GM21576 (cell line): ENCODE data around the gene TXNRD1.
"Not testable (repeated sequence)": the region's sequence is repeated elsewhere in the genome, so short reads cannot be mapped to it uniquely, and the experiment has no call there.

ENCODE experiments used
- ATAC-seq: cut with Tn5 transposase; IDR thresholded peaks from one replicate; pipeline ENCODE4 v1.9.1; 2021; ENCODE audit warnings: mild to moderate bottlenecking, moderate library complexity; ENCODE audit not compliant: unreplicated experiment

TXNRD1 gene

DNA sequence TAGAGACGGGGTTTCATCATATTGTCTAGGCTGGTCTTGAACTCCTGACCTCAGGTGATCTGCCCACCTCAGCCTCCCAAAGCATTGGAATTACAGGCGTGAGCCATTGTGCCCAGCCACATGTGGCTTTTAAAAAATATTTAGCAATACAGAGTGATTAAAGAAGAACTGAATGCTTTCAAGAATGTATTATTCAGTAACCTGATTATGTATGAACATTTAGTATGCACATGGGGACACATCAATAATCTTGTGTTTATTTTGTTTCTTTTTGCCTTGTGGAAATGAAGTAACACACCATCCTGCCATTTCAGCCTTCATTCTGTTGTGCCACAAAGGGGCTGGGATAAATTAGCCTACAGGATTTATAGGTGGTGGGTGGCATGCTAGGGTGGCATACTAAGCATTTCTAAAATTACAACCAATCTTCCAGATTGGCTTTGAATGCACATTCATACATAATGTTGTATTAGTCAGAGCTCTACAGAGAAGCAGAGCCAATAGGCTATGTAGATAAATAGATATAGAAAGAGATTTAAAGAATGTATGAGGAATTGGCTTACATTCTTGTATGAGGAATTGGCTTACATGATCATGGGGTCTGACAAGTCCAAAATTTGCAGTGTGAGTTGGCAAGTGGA, 25.5 kb upstream of the TXNRD1 start:
- no peak for ATAC-seq

DNA sequence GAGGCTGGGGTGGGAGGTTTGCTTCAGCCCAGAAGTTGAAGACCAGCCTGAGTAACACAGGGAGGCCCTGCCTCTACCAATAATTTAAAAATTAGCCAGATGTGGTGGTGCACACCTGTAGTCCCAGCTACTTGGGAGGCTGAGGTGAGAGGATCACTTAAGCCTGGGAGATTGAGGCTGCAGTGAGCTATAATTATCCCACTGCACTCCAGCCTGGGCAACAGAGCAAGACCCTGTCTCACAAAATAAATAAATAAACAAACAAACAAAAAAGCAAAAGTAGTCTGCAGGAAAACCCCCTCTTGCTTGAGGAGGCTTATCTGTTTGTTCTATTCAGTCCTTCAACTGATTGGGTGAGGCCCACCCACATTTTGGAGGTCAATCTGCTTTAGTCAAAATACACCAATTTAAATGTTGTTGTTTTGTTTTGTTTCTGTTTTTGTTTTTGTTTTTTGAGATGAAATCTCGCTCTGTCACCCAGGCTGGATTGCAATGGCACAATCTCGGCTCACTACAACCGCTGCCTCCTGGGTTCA, 24.9 kb upstream of the TXNRD1 start:
- ATAC-seq: no peak

DNA sequence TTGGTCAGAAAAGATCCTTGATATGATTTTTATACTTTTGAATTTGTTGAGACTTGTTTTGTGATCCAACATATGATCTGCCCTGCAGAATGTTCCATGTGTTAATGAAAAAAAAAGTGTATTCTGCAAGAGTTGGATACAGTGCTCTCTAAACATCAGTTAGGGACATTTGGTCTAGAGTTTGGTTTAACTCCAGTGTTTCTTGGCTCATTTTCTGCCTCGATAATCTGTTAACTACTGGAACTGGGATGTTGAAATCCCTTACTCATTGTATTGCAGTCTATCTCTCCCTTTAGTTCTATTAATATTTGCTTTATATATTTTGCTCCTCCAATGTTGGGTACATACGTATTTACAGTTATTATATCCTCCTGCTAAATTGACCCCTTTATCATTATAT, 18.3 kb upstream of the TXNRD1 start:
- no peak for ATAC-seq

GRCh38 chr12:104199964-104200363, 15.6 kb upstream of the TXNRD1 start:
- ATAC-seq: no peak

DNA sequence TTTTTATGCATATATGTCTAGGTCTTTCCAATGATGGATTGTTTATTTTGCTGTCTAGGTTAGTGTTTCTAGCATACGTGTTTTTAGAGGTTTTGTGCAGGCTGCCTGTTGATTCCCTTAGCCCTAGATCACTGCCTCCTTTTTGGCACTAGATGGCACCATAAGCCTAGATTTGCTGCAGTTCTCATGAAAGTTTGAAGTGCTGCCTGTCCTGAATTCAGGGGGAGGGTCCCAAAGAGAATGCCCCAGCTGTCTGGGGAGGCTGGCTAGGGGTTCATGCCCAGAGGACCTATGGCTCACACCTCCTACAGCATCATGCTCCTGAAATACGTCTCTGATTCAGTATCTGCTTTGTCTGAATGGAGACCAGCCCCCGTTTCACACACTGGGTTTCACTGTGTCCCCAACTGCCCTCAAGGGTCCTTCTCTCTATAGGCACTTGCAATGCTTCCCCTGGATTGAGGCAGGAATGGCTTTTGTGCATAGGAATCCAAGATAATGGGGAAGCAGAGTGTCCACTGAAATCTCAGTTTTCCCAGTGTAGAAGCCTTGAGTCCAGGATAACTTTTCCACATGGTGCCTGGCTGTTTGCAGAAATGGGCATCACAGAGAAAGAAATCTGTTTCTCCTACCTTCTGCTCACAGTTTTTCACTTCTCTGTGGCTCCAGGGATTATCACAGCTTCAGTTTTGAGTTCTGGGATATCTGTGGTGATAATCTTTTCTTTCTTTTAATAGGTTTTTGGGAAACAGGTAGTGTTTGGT, 14.2 kb upstream of the TXNRD1 start:
- ATAC-seq: no peak

DNA sequence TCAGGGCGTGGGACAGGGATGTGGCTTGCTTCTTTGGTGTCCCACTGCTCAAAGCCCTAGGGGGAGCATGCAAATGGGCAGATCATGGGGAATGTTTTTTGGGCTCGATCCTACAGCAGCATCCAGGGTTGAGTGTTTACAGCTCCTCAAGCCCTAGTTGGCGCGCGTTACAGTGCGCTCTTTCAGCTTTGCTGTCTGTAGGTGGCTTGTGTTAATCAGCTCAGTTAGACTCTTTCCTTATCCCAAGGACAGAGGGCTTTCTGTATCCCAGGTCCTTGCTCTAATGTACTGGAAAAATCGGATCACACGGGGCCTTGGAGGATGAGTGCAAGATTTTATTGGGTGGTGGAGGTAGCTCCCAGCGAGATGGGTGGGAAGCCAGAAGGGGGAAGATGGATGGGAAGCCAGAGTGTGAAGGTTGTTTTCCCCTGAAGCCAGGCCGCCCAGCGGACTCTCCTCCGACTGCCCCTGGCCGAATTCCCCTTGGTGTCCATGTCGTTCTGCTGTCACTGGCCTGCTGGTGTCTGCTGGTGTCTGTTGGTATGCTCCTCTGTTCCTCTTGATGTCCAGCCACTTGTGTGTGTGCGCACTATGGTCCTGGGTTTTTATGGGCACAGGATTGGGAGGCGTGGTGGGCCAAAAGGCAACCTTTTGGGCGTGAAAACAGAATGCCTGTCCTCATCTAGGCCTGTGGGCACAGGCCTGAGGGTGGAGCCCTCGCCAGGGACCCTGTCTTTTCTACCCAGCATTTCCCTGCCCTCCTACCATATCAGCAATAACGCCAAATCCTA, 10.7 kb upstream of the TXNRD1 start:
- ATAC-seq: no peak

GRCh38 chr12:104207416-104208205, 8.0 kb upstream of the TXNRD1 start:
- no peak for ATAC-seq

GRCh38 chr12:104212516-104212915, 3.1 kb upstream of the TXNRD1 start:
- ATAC-seq: no peak

- ATAC-seq: no peak
Measured at GRCh38 chr12:104213952-104214351, 1.6 kb upstream of the TXNRD1 start.

DNA sequence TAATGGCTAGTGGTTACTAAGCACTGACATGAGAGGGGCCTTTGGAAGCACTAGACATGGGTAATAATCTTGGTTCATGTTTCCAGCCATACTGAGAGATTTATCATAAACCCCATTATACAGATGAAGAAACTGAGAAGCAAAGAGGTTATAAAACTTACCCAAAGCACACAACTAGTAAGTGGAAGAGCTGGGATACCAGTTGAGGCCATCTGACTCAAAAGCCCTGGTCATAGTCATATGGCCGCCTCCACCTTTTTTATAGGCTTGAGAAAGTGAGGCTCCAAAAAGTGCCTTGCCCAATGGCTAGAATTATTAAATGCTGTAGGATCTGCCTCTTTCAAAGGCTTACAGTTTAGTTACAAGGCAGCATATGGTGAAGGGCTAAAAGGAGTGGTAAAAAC, 944 bp downstream of the TXNRD1 start:
- ATAC-seq: no peak

- not testable (repeated sequence) for ATAC-seq
Measured at GRCh38 chr12:104218506-104218905, 2.9 kb downstream of the TXNRD1 start.

GRCh38 chr12:104218935-104219334, 3.4 kb downstream of the TXNRD1 start:
- no peak for ATAC-seq

DNA sequence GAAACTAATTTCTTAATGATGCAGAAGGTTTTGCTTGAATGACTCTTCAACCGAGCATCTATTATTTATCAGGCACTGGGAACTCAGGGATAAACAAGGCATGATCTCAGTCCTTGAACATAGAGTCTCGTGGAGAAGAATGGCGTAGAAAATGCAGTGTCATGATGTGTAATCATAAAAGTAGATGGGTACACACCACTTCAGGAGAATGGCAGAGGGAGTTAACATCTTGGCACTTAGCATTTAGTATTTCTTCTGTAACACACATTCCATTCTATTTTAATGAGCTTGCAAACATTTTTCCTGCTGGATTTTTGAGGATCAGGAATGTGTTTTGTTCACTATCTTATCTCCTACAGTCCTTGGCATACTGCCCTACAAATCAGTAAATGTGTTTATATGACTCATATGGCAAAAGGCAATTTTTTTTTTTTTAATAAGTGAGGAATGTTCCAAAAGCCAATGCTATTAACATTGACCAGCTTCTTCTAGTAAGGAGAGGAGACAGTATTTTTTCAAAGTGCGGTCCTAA, 3.8 kb downstream of the TXNRD1 start:
- no peak for ATAC-seq

- ATAC-seq: no peak
Measured at GRCh38 chr12:104219908-104220404, 4.4 kb downstream of the TXNRD1 start.

- no peak for ATAC-seq
Measured at GRCh38 chr12:104220931-104221330, 5.4 kb downstream of the TXNRD1 start.

DNA sequence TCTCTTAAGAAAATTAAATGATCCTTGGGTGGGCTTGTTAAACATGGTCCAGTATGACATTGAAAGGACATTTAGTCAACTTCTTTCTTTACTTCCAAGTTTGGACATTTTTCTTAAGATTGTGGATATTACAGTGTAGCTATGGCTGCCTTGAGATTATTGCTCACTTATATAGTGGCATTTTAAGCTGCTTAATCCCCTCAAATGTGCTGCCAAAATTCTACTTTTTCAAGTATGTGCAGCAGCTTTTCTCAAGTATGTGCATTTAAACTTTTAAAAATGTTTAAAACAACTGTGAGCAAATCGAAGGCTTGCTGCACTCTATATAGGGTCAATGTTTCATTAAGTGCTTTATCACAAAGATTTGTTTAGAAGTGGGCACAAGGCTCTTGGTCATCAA, 7.4 kb downstream of the TXNRD1 start:
- ATAC-seq: no peak

- no peak for ATAC-seq
Measured at GRCh38 chr12:104223712-104224111, 8.1 kb downstream of the TXNRD1 start.

DNA sequence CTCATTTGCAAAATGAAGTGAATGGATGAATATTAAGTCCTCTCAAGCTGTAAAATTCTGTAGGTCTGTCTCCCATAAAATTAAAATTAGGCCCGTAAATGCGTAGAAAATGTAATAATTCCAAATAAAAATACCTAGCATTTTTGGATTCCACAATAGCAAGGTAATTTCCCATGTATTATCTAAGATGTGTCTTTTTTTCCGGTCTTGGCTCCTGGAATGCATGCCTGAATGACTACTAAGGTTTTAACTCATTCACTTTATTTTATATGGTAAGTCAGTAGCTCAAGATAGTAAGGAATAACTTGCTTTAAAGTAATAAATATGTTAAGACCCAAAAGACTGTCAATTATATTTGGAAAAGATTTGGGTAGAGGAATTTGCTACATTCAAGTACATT, 11.1 kb downstream of the TXNRD1 start:
- no peak for ATAC-seq

DNA sequence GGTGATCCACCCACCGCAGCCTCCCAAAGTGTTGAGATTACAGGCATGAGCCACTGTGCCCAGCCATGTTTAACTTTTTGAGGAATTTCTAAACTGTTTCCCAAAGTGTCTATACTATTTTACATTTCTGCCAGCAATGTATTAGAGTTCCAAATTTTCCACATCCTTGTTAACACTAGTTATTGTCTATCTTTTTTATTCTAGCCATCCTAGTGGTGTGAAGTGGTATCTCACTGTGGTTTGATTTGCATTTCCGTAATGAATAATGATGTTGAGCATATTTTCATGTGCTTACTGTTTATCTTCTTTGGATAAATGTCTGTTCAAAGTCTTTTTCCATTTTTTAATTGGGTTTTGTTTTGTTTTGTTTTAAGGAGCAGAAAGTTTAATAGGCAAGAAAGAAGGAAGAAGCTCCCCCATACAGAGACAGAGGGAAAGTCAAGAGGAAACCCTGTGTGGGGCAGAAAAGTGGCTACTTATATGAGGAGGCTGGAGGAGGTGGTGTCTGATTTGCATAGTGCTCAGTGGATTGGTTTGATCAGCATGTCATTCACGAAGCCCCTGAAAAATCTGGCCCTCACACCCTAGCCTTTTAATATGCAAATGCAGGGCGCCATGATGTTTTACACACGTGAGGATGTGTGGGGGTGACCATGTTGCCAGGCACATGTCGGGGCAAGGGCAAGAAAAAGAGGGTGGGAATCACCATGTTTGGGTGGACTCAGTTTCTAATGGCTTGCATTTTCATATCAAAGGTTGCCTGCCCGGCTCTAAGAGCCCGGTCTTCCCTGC, 14.9 kb downstream of the TXNRD1 start:
- no peak for ATAC-seq
